SH-SY5Y (cell line): ENCODE results near the gene TAS2R16.

Source experiments
- GATA2 ChIP-seq: IDR thresholded peaks from 2 replicates; pipeline ENCODE4 v1.6.1; 2011; ENCODE audit warnings: mild to moderate bottlenecking, low read depth, low read length
- GATA3 ChIP-seq: IDR thresholded peaks from 2 replicates; pipeline ENCODE4 v1.6.1; 2011; ENCODE audit warnings: low read depth, mild to moderate bottlenecking, low read length, moderate library complexity

GRCh38 chr7:122987463-122987862, 8.0 kb downstream of the TAS2R16 start:
- TF ChIP-seq GATA3 (no peak), GATA2 (no peak)
